GM21515 (cell line): ENCODE measurements around the gene TRUB1.

Experiments used
- ATAC-seq: cut with Tn5 transposase; IDR thresholded peaks from one replicate; pipeline ENCODE4 v1.9.1; 2021; ENCODE audit not compliant: unreplicated experiment

The TRUB1 gene

GRCh38 chr10:114974625-114975024 lies 36.6 kb downstream of the TRUB1 start:
- no peak for ATAC-seq

GRCh38 chr10:114975091-114975490 lies 37.1 kb downstream of the TRUB1 start:
- ATAC-seq, result no peak

- no peak for ATAC-seq
These were observed 45.0 kb downstream of the TRUB1 start for GRCh38 chr10:114982989-114983388.

DNA sequence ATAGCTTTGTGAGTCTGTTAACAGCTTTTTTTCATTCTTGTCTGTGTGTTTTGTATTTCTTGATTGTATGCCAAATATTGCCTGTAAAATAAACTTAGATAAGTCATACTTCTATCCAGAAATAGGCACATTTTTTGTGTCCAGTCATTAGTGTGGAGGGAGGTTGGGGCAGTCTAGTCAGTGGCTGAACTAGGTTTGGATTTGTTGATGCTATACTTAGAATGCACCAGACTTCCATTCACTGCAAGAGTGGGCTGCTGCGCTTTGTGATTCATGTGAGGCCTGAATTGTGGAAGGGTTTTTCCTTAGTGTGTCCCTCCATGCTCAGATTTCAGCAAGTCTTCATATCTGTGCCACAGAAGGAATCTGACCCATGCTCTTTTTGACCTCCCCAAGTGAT lies 50.0 kb downstream of the TRUB1 start:
- ATAC-seq, result no peak

DNA sequence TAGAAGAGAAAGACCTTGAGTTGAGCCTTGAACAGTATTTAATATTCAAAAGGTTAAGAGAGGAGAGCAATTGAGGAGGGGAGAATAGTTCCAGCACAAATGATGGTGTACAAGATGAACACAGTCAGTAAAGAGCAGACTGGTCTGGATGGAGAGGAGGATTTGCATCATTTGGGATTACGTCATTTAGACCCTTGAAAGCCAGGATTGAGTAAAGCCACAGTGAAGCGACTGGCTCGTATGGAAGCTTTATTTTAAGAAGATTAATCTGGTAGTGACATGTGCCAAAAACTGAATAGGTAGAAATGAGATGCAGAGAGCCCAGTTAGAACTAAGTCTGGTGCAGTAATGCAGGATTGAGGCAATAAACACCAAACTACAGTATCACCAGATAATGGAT lies 52.6 kb downstream of the TRUB1 start:
- ATAC-seq, result no peak

- no peak for ATAC-seq
These were observed 53.0 kb downstream of the TRUB1 start for GRCh38 chr10:114990991-114991390.

DNA sequence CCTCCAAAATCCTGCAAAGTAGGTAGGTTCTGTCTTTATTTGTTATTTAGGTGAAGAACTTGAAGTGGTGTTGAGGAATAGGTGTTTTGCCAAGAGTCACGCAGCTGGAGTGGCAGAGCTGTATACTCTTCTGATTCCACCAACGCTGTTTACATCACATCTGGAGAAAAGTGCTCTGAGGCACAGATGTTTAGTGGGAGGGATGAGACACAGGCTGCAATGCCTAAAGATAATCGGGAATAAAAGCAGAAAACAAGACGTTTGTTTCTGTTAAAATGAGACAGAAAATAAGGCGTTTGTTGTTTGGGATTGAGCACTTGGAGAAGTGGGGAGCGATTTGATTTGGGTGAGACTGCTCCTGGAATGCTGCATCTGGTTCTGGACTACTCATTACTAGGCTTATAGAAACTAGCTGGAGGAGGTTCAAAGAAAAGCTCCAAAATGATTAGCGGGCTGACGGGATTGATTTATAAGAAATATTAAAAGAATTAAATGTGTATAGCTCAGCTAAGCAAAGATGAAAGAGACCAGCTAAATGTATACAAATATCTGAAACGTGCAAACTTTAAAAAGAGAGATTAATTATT lies 54.3 kb downstream of the TRUB1 start:
- no peak for ATAC-seq

DNA sequence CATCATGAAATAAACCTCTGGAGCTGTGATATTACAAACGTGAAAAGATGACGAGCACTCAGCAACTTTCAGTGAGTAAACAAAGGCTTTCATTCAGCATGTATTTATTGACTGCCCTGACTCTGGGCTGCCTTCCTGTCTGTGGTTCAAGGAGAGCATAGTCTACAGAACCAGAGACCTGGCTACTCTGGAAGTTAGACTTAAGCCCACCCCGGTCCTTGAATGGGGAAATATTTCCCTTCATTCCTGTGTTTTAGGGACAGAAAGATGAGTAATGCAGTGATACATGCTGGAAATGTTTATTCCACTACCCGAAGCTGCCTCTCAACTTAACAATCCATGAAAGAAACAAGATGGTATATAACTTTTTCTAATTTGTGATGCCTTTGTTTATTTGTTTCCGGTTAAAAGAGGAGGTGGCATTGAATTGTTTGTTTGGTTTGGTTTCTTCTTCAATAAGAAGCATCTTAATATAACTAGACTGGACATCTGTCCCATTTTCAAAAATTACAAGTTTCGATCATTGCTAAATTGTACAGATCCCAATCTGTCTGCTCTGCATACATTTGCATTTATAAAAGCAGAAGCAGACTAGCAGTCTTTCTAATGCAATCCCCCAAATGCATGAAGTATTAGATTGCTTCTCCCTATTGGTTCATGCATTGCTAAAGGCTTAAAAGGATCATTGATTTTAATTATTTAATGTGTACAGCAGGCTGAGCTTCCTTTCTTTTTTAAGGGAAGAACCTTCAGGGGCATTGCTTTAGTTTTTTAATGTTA lies 57.7 kb downstream of the TRUB1 start:
- no peak for ATAC-seq

DNA sequence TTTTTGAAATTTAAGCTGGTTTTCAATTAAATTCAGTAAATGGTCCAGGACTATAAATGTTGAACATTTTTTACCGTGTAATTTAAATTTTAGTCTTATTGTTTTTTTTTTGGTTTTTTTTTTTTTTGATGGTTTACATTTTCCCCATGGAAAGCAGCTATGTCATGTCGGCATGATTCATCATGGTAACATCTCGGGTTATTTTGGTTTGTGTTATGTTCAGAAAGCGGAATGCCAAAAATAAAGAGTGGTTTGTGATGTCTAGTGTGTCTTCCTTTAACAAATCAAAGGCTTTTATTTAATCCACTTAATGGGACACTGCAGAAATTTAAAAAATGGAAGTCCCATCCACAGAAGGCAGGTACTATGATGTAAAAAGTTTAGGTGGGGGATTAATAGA lies 58.5 kb downstream of the TRUB1 start:
- no peak for ATAC-seq

DNA sequence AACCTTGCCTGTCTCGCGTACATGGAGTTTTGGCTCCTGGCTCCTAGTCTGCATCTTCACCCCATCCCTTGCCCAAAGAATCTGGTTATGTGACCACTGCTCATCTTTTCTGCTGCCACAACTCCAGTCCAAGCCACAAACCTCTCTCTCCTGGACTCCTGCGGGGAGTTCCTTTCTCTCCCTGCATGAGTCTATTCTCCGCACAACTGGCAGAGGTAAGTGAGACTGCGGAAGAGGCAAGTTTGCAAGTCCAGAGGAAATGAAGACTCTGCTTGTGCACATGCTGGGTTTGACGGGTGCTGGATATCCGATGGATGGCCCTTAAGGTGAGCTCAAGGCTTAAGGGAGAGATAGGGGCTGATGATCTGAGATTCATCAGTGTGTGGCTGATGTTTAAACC lies 61.0 kb downstream of the TRUB1 start:
- ATAC-seq, result no peak

DNA sequence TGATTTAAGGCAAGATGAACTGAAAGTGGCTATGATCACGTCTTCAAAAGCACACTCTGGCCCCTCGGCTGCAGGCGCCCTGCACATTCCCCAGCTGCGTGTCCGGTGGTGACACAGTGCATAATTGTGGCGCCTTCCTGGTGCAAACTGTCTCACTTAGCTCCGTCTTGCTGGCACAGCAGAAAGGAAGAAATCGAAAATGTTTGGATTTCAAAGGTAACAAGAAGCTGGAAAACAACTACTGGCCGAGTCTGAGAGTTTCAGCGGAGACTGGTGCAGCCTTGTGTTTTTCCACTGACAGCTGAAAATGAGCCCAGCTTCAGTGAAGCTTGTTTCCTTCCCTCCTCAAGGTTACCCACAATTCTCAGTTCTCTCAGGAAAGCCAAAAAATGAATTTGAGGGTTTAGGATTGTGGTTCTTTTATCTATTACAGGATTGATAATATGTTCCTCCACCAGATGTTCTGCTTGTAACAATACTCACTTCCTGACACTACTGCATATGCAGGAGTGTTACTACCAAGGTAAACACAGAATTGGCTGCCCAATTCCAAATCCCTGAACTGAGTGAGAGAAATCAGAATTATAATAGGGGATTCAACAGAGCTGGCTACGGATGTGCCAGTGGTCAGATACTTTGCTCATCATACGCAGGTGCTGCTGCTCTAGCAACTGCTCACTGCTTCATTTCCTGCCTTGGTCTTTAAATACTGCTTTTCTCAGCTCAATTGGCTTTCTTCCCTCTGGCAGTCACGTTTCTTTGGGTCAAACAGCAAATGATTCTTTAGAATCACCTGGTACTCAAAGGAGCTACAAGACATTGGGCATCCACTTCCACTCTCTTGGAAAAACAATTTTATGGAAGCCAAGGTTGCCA lies 63.7 kb downstream of the TRUB1 start:
- ATAC-seq, result peak; percentile 81

GRCh38 chr10:115003396-115003795 lies 65.4 kb downstream of the TRUB1 start:
- no peak for ATAC-seq

DNA sequence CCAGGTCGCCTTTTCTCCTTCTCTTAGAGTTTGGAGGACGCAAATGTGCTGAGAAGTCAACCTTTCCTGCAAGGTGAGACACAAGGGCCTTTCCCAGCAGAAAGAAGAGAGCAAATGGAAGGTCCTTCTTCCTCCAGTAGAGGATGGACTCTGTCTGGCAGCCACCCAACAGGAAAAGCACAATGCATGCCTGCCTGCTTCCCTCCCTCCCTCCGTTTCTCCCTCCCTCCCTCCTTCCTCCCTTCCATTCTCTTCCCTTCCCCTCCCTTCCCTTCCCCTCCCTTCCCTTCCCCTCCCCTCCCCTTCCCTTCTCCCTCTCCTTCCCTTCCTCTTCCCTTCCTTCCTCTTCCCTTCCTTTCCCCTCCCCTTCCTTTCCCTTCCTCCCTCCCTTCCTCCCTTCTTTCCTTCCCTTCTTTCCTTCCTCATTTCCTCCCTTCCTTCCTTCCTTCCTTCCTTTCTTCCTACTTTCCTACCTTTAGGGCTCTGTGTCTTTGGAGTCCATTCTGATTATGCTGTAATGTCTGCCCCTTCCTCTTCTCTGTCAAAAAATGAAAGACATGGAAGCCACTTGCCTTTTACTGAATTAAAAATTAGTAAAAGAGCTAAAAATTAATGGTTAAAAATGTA lies 66.4 kb downstream of the TRUB1 start:
- no peak for ATAC-seq

DNA sequence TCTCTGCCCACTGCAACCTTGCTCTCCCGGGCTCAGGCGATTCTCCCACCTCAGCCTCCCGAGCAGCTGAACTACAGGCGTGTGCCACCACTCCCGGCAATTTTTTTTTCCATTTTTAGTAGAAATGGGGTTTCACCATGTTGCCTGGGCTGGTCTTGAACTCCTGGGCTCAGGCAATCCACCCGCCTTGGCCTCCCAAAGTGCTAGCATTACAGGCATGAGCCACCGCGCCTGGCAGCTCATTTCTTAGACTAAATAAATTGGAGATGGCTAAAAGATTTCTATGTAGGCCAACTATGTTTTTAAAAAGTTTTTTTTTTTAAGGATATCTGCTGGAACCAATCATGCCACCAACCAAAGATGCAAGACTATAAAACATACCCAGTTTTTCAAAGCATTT lies 67.8 kb downstream of the TRUB1 start:
- ATAC-seq, result no peak

DNA sequence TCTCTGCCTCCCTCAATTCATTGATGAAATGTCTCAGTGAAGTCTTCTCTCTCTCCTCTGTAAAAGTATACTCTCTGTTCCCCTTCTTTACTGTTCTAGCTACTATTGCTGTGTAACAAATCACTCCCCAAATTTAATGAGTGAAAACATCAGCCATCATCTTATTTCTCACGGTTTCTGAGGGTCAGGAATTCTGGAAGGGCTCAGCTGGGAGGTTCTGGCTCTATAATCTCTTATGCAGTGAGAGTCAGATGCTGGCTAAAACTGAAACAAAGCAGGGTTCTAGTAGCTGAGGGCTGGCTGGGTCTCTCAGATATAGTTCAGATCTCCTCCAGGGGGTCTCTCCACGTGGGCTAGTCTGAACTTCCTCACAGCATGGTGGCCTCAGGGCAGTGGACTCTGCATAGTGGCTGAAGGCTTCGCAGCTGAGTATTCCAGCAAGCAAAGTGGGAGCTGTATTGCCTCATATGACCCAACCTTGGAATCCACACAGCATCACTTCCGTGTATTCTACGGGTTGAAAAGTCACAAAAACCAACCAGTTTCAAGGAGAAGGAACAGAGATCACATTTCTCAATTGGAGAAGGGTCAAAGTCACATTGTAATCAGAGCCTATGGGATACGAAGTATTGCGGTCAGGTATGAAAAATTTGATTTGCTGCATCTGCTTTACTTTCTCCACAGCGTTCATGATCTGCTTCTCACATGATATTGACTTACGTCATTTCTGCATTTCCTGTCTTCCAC lies 80.4 kb downstream of the TRUB1 start:
- no peak for ATAC-seq

- no peak for ATAC-seq
These were observed 82.5 kb downstream of the TRUB1 start for GRCh38 chr10:115020449-115020848.

DNA sequence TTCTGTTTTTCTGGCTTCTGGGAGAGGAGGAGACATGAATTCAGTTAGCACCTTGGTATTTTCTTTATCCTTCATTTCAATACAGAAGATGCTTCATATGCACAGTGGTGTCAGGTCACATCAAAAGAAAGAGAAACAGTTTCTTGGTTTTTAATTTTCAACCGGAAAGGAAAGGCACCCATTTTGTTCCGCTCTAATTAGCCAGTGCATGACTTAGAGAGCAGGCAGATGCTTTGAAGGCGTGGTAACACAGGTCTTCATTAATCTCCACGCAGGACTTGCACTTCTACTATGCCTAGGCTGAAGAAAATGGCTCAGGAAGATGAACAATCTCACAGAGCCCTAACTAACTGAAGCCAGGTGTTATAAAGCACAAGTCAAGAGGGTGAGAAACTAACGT lies 84.7 kb downstream of the TRUB1 start:
- ATAC-seq, result peak; percentile 51

DNA sequence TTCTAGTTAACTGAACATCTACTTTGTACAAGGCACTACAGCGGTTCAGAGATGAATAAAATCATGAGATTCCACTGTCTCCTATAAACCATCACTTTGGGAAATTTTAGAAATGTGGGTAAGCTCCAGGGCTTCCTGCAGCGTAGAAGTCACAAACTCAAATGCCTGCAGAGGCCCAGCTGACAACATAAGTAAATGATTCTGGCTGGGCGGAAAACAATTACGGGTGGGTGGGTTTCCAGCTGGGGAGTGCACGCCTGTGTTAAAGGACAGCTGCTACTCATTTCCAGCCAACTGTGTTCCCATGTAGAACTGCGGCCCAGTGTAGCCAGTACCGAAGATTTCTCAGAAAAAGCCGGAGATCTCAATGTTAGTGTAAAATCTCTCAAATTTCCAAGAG lies 85.7 kb downstream of the TRUB1 start:
- ATAC-seq, result no peak

DNA sequence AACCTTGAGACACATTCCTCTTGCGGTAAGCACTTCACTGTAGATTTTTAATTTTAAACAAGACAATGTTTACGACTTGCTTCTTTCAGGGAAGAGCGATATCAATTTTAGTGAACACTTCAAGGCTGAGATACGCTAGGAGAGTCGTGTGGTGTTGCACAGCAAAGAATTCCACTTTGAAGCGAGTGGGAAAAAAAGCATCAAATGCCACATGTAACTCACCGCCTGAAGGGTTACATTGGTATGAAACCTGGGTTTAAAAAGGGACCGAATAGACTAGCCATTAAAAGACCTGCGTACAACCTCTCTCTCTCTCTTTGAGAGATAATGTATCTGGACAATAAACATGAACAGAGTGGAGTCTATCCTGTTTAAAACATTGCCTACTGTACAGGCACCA lies 86.4 kb downstream of the TRUB1 start:
- no peak for ATAC-seq

GRCh38 chr10:115026056-115026745 lies 88.2 kb downstream of the TRUB1 start:
- no peak for ATAC-seq
